HG02870 (cell line): ENCODE data around the gene LDLRAD4.
"Not testable (repeated sequence)": the region's sequence is repeated elsewhere in the genome, so short reads cannot be mapped to it uniquely, and the experiment has no call there.

ENCODE experiments used
- ATAC-seq: cut with Tn5 transposase; IDR thresholded peaks from one replicate; pipeline ENCODE4 v1.9.1; 2021; ENCODE audit warnings: mild to moderate bottlenecking, moderate library complexity; ENCODE audit not compliant: unreplicated experiment

The LDLRAD4 gene

GRCh38 chr18:13477147-13477683 is 258.7 kb downstream of the LDLRAD4 start:
- ATAC-seq = no peak

DNA sequence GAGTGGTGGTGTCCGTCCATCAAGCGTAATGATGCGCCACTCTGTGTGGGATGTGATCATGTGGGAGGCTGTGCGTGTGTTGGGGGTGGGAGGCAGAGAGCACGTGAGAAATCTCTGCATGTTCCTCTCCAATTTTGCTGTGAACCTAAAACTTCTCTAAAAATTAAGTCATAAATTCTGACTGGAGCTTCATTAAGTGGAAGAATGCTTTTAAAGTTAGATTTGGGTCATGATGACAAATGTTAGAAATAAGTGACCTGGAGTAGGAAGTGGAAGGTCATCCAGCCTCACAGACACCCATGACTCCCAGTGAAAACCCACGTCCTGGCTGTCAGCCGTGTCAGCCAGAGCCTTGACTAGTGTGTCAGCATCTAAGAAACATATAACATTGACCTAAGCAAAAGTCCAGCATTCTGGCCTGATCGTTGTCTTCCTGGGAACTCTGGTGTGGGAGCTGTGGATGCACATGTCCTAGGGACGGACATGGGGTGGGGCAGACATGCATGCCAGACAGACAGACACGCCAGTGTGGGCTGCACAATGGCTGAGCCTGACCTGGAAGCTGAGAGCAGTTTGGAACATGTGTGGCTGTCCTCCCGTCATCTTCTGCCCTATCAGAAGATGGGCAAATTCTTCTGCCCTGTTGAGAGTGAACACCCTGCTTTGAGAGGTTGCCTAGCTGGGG is 262.2 kb downstream of the LDLRAD4 start:
- ATAC-seq = no peak

DNA sequence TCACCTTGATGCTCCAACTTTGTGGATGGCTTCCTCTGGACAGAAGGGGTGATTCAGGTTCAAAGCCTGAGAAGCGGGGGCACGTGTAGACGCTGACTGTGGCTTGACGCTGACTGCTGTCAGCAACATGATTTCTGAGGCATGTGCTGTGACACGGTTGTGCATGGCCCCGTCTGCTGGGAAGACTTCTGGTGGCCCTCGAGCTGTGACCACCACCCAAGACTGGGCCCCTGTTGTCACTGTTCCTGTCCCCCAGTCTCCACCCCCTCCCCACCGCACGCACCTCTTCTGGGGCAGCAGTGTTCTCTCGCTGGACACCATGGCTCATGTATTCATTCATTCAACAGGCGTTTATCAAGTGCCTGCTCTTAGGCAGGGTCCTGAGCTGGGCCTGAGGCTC is 262.8 kb downstream of the LDLRAD4 start:
- no peak for ATAC-seq

DNA sequence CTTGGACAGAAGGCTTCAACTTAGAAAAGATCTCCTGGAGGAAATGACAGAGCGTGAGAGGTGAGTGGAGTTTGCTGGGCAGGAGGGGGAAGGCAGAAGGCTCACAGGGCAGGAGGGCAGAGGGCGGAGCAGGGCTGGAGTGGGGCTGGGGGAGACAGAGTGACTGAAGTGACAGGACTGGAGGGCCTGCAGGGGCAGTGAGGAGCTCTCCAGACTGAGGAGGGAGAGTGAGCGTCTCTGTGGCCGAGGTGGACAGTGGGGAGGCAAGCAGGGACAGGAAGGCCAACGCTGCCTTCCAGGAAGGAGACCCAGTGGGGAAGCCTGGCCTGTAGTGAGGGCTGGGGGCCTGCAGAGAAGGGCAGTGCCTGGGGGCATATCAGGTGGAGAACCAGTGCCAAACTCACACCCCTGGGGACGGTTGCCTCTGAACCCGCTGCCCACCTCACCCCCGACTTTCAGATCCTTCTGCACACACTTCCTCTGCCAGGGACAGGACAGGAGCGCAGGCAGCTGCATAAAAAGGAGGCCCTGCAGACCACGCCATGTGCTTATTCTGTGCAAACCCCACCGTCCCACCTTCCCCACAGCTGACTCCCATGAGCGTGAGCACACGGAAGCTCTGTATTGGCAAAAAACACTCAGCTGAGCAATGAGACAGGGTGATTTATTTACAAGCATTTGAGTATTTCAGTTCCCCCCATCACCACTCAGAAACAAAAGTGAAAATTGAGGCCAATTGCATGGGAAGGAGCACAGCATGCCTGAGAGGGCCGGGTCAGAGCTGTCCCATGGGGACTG is 263.5 kb downstream of the LDLRAD4 start:
- ATAC-seq = peak; percentile 93

DNA sequence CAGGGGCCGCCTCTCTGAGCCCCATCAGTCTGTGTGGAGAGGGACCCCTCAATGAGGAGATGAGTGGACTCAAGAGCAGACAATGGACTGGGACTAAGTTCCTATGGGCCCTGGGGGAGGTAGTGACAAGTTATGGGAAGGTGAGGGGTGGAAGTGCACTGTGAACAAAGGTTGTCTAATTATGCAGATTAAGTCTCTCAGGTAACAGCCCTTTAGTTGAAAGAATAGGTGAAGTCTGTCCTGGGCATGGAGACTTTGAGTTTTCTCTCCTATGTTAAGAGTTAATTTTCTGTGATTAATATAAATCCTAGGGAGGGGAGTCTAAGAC is 264.0 kb downstream of the LDLRAD4 start:
- peak; percentile 23 for ATAC-seq

DNA sequence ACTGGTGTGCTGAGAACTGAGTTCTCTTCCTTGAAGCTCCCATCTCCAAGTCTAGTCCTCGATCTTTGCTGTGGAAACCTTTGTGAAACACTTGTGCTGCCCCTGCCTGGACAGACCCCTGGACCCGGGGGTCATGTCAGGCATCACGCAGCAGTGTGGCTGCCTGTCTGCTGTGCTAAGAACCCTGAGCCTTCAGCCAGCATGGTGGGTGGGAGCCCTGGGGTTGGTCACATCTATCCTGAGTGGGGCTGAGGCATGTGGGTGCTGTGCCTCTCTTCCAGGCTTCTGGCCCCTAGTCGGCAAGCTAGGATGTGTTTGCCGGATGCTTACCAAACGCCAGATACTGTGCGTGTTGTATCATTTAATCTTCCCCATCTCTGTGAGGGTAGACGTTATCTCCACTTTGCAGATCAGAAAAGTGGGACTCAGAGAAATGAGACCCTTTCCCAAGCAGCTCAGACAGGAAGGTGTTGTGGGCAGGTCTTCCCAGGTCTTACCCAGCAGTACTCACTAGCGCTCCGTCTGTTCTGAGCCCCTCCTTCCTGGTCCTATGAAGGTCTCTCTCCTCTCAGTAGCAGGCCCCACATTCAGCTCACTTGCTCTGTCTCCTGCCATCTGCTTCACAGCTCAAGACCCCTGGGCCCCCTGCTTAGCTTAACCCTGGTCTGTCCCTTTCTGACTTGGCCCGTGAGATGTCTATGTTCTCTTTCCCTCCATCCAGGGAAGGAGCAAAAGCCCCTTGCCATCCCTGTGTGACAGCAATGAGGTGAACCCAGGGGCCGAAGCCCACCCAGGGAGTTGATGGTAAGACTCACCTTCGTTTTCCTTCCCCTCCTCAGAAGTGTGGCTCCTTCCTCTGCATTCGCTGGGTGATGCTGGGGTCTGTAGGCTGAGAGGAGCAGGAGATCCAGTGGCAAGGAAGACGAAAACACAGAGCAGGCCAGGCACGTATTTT is 265.0 kb downstream of the LDLRAD4 start:
- no peak for ATAC-seq

DNA sequence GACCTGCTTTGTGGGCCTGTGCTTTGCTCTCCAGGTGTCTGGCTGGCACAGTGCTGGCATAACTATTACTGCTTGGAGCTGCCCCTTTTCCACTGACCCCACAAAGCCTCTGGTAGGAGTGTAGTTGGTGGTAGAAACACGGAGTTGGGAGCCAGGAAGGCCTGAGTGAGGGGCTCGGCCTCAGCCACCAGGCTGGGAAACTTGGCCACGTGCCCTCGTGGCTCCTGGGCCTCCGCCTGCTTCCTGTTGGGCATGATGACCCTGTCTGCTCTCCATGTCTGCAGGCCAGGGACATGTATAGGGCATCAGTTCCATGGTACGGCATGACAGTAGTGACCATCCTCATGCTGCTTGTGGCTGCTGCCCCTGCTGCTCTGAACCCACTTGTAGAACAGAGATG is 266.6 kb downstream of the LDLRAD4 start:
- ATAC-seq = no peak

DNA sequence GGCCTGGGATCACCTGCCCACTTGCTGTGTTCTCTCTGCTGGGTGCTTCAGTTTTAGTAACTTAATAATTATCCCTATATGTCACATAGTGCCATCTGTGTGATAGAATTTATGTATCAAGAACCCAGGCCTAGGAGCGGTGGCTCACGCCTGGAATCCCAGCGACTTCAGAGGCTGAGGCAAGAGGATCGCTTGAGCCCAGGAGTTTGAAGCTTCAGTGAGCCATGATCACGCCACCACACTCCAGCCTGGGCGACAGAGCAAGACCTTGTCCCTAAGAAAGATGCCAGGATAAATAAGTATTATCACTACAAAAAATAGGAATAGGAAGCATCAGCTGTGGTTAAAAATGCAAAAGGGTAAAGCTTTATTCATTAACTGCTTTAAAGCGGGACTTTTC is 267.0 kb downstream of the LDLRAD4 start:
- ATAC-seq = no peak

DNA sequence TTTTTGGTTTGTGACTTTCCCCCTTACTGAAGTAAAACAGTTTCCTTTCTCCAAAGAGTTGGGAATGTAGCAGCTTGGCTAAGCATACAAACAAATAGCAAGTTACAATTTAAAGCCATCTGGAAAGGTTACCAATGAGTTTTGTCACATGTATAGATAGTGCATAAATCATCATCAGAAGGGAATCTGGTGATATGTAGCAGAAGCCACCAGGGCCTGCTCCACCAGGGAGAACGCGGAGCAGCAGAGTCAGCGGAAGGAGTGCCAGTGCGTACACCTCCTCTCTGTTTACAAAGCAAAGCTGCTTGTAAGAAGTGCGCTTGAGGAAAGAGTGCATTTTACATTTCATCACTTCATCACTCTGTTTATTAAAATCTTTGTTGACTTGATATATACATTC is 267.7 kb downstream of the LDLRAD4 start:
- no peak for ATAC-seq

DNA sequence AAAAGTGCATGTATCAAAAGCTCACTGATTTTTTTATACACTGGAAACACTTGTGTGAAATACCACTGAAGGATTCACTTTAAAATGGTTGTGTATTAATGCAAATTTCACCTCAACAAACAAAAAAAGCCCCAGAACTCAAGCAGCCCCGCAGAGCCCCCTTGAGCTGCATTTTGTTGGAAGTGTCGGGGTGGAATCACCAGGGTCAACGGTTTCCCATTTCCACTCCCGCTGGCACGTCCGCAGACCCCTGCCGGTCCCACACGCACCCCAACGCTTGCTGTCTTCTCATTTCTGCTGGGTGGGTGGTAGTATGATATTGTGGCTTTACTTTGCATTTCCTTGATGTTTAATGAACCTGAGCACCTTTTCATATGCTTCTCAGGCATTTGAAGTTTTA is 268.1 kb downstream of the LDLRAD4 start:
- ATAC-seq = no peak

- no peak for ATAC-seq
These were observed 268.7 kb downstream of the LDLRAD4 start for GRCh38 chr18:13487237-13487636.

DNA sequence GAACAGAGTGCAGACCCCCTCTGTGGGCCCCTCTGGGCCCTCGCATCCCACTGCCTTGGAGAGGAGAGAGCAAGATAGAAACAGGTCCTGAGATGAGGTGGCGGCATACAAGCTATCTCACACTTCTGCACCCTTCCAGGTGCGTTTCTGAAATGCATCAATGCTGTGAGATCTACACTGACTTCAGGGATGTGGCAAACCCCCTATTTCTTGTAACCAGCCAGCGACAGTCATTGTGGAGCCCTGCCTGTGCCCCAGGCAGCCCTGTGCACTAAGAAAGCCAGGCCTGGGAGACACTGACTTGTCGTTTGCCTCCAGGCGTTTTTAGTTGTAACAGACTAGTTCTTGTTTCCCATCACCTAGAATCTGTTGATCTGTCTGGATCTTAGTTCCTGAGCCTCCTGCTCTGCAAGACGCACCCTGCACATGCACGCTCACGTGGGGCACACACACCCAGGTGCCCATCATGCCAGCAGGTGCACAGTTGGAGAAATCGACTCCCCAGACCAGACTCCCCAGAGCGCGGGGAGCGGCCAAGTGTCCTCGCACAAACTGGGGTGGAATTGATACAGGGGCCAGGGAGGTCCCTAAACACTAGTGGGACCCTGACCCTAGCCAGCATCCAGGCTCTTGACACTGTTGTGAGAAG is 269.8 kb downstream of the LDLRAD4 start:
- ATAC-seq = no peak

- ATAC-seq = not testable (repeated sequence)
These were observed 270.7 kb downstream of the LDLRAD4 start for GRCh38 chr18:13489303-13489702.

DNA sequence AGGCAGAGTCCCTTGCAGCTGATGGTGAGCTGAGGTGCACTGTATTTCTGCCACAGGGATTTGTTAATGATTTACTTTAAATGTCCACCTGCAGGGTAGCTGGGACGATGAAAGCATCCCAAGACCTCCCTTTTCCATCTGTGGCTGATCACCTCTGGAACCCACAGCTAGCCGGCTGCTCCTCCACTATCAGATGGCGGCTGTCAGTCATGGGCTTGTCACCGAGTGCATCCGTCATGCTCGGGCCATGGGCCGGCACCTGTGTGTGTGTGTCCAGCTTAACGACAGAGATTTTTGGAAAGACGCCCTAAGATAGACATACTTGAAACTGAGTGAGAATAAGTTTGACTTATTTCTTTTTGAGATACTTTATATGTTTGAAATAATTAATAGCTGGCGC is 272.6 kb downstream of the LDLRAD4 start:
- no peak for ATAC-seq

- no peak for ATAC-seq
These were observed 273.8 kb downstream of the LDLRAD4 start for GRCh38 chr18:13492314-13492713.

DNA sequence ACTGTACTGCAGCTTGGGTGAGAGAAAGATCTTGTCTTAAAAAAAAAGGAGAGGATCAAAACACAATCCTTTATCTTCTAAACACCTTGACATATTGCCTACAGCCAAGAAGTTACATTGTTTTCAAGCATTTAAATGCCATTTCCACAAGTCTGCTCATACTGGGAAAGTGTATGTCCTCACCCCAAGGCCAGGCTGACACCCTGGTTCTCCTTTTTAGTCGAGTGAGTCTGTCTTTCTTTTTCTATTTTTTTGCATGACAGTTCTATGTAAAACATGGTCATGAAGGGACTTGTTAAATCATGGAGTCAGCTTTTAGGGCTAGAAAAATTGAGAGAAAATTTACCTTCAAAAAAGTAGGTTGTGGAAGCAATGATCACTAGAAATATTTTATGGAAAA is 274.5 kb downstream of the LDLRAD4 start:
- no peak for ATAC-seq

- ATAC-seq = no peak
These were observed 275.2 kb downstream of the LDLRAD4 start for GRCh38 chr18:13493725-13494124.

DNA sequence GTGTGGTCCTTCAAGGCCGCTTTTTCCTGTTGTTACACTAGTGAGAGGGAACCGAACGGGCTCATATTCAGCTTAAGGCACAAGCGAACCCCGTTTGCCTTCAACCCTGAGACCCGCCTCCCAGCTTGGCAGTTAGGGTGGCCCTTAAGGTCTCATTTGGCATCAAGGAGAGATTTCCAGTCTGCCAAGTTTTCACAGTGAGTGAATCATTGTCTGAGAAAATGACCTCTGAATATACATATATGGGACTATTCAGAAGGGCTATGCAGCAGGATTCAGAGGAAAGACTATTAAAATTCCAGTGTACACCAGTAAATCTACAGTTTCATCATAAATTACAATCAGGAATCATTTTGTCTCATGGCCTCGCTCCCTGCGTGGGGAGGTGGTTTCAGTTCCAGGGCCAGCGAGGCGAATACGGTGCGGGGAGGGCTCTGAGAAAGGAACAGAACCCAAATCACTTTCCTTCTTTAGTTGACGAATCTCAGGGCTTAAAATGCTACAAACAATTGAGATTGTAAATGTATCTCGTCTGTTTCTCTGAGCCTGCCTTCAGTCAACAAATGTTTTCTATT is 276.4 kb downstream of the LDLRAD4 start:
- ATAC-seq = no peak

DNA sequence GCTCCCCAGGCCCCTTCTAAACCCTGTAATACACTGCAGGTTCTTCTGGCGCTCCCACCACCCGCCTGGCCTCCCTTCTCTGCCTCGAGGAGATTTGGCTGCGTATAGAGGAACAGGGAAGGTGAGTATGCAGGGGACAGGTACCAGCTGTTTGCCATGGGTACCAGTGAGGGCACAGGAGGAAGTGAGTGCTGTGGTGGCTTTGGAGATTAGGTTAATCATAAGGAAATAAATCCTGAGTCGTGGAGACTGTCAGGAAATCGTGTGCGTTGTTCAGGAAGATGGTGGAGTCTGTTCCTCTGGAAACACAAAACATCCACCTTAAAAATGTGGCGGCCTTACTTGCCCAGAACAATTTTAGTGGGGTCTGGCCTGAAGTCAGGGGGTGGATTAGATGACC is 277.4 kb downstream of the LDLRAD4 start:
- no peak for ATAC-seq

DNA sequence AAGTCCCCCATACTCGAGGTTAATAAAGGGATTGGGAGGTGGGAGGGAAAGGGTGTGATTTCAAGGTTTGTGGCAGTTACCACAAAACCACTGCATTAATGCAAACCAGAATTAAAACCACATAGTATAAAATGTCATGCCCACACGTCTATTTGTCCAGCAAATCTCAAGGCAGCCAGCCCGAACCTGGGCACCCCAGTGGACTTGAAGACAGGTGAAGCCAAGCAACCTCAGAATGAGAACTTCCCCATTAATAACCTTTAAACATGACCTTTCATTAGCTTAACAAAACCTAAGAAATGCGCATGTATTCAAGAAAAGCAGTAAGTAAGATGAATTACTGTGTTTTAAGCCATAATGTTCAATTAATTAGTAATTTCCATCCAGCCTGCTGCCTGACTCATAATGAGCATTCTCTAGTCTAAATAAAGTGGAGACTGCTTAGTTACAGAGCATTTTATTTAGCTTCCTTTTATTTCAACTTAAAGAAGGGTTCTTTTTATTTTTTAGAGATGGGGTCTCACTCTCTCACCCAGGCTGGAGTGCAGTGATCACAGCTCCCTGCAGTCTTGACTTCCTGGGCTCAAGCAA is 278.2 kb downstream of the LDLRAD4 start:
- ATAC-seq = no peak
